ENCODE measurements around the gene CALM3.

The CALM3 gene

DNA sequence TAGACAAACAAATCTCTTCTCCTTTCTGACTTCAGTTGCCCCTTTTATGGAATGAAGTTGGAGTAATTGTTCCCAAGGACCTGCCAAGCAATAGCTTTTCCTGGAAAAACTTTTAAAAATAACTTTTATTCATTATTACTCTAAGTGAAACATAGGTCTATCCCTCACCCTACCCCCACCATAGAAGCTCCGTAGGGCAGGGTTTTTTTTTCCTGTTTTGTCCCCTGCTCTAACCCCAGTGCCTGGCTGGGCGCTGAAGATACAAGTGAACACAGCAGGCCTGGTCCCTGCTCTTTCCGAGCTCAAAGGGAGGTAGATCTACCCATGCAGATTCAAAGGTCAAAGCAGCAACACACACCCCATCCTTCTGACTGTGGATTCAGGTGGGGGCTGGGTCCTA is 43.6 kb downstream of the CALM3 start:
- Histone ChIP-seq H3K27ac (ENCODE audit: low read length) (no peak overlapping the region), H4K20me1 (ENCODE audit: insufficient read depth, low read length) (no peaks in the 10 kb centered on the region), H3K4me3 (ENCODE audit: low read length) (no peak overlapping the region), H3K9ac (ENCODE audit: low read length) (no peak overlapping the region), H2AFZ (ENCODE audit: low read length) (no peak overlapping the region), H3F3A (ENCODE audit: insufficient read depth, low read length) (no peaks in the 10 kb centered on the region), H3K4me1 (ENCODE audit: low read length) (peaks cover 2% of the 10 kb centered on the region; the same call in 1 of the 2 replicates), H3K27me3 (replicated peaks; ENCODE audit: insufficient read depth, low read length) (peaks cover 69% of the 10 kb centered on the region), H3K9me2 (replicated peaks; ENCODE audit: insufficient read depth, low read length) (no peaks in the 10 kb centered on the region), H3K9me3 (replicated peaks; ENCODE audit: insufficient read depth, low read length) (no peaks in the 10 kb centered on the region), H3K4me2 (ENCODE audit: low read depth, low read length) (no peak overlapping the region), H3K36me3 (replicated peaks; ENCODE audit: insufficient read depth, low read length) (no peaks in the 10 kb centered on the region), H3K79me2 (ENCODE audit: low read length) (no peaks in the 10 kb centered on the region)
- TF ChIP-seq, protein P1, sequence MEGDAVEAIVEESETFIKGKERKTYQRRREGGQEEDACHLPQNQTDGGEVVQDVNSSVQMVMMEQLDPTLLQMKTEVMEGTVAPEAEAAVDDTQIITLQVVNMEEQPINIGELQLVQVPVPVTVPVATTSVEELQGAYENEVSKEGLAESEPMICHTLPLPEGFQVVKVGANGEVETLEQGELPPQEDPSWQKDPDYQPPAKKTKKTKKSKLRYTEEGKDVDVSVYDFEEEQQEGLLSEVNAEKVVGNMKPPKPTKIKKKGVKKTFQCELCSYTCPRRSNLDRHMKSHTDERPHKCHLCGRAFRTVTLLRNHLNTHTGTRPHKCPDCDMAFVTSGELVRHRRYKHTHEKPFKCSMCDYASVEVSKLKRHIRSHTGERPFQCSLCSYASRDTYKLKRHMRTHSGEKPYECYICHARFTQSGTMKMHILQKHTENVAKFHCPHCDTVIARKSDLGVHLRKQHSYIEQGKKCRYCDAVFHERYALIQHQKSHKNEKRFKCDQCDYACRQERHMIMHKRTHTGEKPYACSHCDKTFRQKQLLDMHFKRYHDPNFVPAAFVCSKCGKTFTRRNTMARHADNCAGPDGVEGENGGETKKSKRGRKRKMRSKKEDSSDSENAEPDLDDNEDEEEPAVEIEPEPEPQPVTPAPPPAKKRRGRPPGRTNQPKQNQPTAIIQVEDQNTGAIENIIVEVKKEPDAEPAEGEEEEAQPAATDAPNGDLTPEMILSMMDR (IDR thresholded peaks at IDR 0.05; ENCODE audit: low read length) = no peak
- TF ChIP-seq EZH2 (optimal IDR thresholded peaks at IDR 0.05; ENCODE audit: low read depth, low read length) = no peak
- TF ChIP-seq EZH2phosphoT487 (IDR thresholded peaks at IDR 0.05; ENCODE audit: low read length) = no peak
- no peak for DNase-seq

DNA sequence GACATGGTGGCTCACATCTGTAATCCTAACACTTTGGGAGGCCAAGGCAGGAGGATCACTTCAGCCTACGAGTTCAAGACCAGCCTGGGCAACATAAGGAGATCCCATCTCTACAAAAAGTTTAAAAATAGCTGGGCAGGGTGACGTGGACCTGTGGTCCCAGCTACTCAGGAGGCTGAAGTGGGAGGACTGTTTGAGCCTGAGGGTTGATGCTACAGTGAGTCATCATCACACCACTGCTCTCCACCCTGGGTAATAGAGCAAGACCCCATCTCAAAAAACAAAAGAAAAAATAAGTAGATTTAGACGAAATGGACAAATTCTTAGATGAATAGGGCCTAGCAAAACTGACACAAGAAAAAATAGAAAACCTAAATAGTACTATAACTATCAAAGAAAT is 45.3 kb downstream of the CALM3 start:
- H3K27me3 ChIP-seq (replicated peaks; ENCODE audit: insufficient read depth, low read length) = peaks cover 60% of the 10 kb centered on the region
- no peak overlapping the region for H3K4me2 ChIP-seq (ENCODE audit: low read depth, low read length)
- no peaks in the 10 kb centered on the region for H3K9me2 ChIP-seq (replicated peaks; ENCODE audit: insufficient read depth, low read length)
- no peak for DNase-seq
- H3K9me3 ChIP-seq (replicated peaks; ENCODE audit: insufficient read depth, low read length) = no peaks in the 10 kb centered on the region
- no peaks in the 10 kb centered on the region for H3K79me2 ChIP-seq (ENCODE audit: low read length)
- no peaks in the 10 kb centered on the region for H4K20me1 ChIP-seq (ENCODE audit: insufficient read depth, low read length)
- H3K9ac ChIP-seq (ENCODE audit: low read length) = no peak overlapping the region
- no peak overlapping the region for H3K27ac ChIP-seq (ENCODE audit: low read length)
- TF ChIP-seq EZH2 (optimal IDR thresholded peaks at IDR 0.05; ENCODE audit: low read depth, low read length) = no peak
- TF ChIP-seq EZH2phosphoT487 (IDR thresholded peaks at IDR 0.05; ENCODE audit: low read length) = no peak
- TF ChIP-seq, protein P1 (IDR thresholded peaks at IDR 0.05; ENCODE audit: low read length) = no peak
- H2AFZ ChIP-seq (ENCODE audit: low read length) = no peak overlapping the region
- H3K4me1 ChIP-seq (ENCODE audit: low read length) = no peaks in the 10 kb centered on the region
- H3F3A ChIP-seq (ENCODE audit: insufficient read depth, low read length) = no peaks in the 10 kb centered on the region
- no peak overlapping the region for H3K4me3 ChIP-seq (ENCODE audit: low read length)
- H3K36me3 ChIP-seq (replicated peaks; ENCODE audit: insufficient read depth, low read length) = no peaks in the 10 kb centered on the region

DNA sequence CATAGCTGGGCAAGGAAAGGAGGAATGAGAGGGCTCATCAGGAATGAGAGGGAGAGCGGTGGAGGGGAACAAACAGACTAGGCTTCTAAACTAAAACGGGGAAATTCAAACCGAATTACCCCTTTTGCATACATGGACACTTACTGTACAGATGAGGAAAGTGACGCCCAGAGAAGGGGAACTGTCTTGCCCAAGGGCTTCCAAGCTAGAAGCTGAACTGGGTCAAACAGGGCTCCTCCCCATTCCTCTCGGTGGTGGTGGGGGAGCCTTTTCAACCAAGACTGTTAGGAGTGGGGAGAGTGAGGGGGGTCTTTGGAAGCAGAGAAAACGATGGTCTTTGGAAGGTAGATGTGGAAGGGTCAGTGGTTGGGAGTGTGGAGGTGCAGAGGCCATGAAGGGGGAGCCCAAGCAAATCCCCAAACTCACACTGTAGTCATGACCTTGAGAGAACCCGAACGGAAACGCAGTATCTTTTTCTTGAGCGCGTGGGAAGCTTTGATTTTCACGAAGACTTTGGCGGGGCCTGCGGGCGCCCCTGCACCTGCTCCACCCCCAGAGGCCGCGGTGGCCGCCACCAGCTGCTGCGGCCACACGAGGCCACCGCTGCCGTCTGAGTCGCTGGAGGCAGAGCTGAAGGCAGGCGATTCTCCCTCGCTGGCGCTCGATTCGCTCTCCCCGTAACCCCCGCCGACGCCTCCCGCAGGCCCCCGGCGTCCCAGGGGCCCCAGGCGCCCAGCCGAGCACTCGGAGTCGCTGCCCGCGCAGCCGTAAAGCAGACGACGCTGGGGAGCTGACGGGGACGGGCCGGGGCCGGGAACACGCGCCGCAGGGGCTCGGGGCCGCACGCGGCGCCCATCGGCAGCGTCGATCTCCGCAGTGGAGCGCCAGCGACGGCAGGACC is 47.2 kb downstream of the CALM3 start:
- Histone ChIP-seq H3K9me3 (replicated peaks; ENCODE audit: insufficient read depth, low read length) (no peaks in the 10 kb centered on the region), H3K79me2 (ENCODE audit: low read length) (no peaks in the 10 kb centered on the region), H3F3A (ENCODE audit: insufficient read depth, low read length) (no peaks in the 10 kb centered on the region), H2AFZ (ENCODE audit: low read length) (no peak overlapping the region), H3K4me1 (ENCODE audit: low read length) (no peaks in the 10 kb centered on the region), H3K9ac (ENCODE audit: low read length) (no peak overlapping the region), H3K4me3 (ENCODE audit: low read length) (no peak overlapping the region), H3K27ac (ENCODE audit: low read length) (no peak overlapping the region), H3K36me3 (replicated peaks; ENCODE audit: insufficient read depth, low read length) (no peaks in the 10 kb centered on the region), H4K20me1 (ENCODE audit: insufficient read depth, low read length) (no peaks in the 10 kb centered on the region), H3K27me3 (replicated peaks; ENCODE audit: insufficient read depth, low read length) (peaks cover 60% of the 10 kb centered on the region), H3K4me2 (ENCODE audit: low read depth, low read length) (no peak overlapping the region), H3K9me2 (replicated peaks; ENCODE audit: insufficient read depth, low read length) (no peaks in the 10 kb centered on the region)
- no peak for DNase-seq
- TF ChIP-seq, protein P1 (IDR thresholded peaks at IDR 0.05; ENCODE audit: low read length) = no peak
- TF ChIP-seq EZH2 (optimal IDR thresholded peaks at IDR 0.05; ENCODE audit: low read depth, low read length) = no peak
- TF ChIP-seq EZH2phosphoT487 (IDR thresholded peaks at IDR 0.05; ENCODE audit: low read length) = no peak
